Stimulated activated CD8-positive, alpha-beta memory T cell treated with anti-CD3 and anti-CD28 coated beads, Interleukin-2, amount 100 ng/mL, for 48 hours (primary cell): Measurements from ENCODE around the gene DNAL4.
"Not testable (repeated sequence)": the region's sequence is repeated elsewhere in the genome, so short reads cannot be mapped to it uniquely, and the experiment has no call there.

Experiments
- DNase-seq, 2 donors: peaks; one replicate each; pipeline ENCODE4 v3.0.0-alpha.2; 2020; ENCODE audit warnings: low read depth in 2 of 2

The DNAL4 gene

DNA sequence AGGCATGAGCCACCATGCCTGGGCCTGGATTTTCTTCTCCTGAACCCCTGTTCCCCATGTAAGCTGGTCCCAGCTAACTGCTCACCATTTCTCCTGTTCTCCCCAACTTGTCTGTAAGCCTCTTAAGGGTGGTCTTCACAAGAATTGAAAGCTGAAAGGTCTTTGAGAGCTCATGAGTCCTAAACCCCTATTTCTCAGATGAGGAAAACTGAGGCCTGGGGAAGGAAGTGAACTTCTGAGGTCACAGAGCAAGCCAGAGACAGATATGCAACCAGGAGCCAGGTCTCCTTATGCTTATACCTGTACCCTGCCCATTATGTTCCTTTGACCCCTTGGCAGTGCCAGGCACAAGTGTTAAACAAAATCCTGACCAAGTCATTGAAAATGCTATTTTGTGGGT, 33.6 kb upstream of the DNAL4 start:
- no peak for DNase-seq

DNA sequence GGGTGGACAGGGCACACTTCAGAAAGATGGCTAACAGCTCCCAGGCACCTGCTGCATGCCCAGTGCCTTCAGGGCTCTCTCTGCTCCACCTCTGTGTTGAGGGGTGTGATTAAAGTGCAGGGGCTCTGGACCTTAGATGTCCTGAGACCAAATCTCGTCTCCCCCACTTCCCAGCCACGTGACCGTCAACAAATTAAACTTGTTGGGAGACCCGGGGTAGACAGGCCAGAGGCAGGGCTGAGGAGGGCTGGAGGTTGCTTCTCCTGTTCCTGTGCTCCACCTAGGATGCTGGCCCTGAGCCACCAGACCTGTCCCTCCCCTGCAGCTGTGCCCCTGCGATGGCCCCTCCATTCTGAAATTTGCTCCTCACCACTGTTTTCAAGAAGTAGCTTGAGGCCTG, 32.9 kb upstream of the DNAL4 start:
- no peak for DNase-seq

DNA sequence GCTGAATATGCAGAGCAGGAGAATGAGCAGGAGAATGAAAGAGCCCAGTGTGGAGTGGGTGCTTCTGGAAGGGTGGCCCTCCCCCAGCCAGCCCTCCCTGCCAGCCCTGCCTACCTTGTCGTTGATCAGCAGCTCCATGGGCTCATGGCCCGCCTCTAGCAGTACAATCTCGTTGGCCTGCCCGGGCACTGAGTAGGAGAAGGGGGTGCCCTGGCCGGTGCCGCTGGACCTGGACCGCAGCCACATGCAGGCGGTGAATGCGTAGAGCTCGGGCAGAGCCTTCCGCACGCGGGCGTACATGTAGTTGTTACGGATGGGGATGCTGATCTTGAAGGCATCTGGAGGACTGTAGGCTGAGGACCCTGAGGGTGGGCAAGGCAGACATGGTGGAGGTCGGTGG, 32.4 kb upstream of the DNAL4 start:
- DNase-seq = no peak

DNA sequence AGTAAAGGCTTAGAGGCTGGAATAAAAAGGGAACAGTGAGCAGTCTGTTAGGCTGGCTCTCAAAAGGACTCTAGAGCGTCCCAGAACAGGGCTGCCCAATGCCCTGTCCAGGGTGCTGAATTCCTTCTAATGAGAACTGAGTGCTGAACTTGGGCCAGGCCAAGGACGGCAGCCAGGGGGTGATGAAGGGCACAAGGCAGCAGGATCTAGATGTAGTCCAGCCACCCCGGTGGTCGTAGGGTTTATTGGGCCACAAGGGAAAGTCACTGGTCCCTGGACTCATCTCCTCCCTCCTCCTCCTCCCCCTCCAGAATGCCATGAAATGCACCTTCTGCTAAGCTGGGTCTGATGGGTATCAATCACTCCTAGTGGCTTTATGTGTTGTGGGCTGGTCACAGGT, 30.6 kb upstream of the DNAL4 start:
- DNase-seq = peak; percentile 7 to 16

DNA sequence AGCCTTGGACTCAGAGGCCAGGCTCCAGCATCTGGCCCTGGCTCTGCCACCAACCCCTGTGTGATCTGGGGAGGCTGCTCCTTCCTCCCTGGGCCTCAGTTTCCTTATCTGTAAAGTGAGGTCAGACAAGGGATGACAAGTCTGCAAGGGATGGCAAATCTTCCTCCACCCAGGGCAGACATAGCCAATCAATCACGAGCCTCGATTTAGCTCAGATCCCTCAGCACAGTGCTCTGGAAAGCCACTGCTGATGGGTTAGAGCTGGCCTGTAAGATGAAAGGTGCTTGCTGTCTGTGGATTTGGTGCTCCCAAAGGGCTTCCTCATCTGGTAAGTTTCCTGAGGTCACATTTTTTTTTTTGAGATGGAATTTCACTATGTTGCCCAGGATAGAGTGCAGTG, 29.7 kb upstream of the DNAL4 start:
- DNase-seq = no peak

DNA sequence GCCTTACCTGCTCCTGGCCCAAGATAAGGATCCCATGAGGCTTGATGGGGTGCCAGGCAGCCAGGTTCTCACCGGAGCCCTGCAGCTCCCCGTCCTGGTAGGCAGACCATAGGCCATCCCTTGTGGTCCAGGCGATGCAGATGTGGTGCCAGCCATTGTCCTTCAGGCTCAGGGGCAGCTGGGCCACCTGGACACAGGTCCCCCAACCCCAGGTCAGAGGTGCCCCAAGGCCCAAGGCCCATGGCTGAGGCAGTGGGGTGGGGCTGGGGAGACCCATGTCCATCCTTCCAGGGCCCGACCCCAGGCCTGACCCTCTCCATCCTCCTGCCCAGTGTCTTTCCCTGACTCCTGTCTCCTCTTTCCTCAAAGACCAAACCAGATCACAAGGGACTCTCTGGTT, 29.1 kb upstream of the DNAL4 start:
- no peak for DNase-seq

DNA sequence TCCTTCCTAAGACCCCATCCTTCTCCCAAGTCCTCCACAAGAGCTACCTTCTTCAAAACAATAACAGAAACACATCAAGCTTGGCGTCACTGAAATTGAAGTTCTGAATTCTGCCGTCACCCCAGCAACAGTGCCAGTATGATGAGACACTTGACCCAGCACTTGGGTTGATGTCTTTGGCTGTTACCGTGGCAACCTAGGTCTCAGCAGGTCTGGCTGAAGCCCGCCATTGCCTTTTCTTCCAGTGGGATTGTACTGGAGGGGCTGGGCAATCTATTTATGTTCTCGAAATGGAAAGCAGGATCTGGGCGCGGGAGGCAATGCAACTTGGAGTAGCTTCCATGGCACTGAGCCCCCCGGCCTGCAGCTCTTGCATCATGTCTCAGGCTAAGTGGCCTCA, 26.1 kb upstream of the DNAL4 start:
- DNase-seq = no peak

DNA sequence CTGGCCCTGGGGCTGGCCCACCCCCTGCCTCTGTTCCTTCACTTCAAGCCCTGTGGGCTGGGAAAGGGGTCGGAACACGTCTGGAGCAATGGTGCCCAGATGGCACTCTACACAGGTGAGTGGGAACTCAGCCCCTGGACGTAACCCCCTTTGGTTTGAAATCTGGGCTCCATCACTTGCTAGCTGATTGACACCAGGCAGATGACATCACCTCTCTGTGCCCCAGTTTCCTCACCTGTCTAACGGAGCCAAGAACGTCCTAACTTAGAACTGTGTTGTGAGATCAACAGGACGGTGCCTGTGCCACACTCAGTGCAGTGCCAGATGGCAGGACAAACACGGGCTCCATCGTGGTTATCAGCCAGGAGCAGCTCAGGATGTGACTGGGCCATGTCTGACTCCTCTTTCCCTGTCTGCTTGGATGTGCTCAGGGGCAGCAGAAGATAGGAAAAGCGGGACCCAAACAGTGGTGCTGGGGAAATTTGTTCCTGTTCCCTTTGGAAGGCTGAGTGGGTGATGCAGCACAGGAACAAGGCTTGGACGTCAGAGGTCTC, 25.5 kb upstream of the DNAL4 start:
- no peak for DNase-seq

DNA sequence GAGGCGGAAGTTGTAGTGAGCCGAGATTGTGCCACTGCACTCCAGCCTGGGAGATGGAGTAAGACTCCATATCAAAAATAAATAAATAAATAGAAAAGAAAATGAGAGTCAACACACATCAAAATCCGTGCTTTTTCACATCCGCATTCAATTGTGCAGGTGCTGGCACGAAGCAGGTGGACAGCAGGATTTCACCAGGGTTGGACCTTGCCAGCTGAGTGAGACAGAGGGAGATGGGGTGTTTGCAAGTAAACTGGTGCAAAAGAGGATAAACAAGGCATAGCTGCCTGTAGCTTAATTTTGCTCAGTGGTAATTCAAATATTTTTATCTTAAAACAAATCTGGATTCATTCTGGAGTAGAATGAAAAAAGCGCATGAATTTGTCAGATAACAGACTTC, 23.3 kb upstream of the DNAL4 start:
- no peak for DNase-seq

DNA sequence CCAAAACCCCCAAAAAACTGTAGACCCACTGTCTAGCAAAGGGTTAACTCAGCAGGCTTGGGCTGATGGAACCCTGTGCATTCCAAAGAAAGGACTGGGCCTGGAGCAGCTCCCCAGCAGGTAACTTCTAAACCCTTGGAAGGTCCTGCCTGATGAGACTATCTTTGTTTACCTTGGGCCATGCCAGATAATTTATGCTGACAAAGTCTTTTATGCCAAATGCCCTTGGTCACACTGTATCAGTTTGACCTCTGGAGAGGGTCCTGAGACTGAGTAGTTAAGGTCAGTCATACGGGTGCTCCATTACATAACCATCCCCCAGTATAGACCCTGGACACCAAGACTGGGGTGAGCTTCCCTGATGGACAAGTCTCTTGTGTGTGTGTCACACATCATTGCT, 21.9 kb upstream of the DNAL4 start:
- DNase-seq = no peak

DNA sequence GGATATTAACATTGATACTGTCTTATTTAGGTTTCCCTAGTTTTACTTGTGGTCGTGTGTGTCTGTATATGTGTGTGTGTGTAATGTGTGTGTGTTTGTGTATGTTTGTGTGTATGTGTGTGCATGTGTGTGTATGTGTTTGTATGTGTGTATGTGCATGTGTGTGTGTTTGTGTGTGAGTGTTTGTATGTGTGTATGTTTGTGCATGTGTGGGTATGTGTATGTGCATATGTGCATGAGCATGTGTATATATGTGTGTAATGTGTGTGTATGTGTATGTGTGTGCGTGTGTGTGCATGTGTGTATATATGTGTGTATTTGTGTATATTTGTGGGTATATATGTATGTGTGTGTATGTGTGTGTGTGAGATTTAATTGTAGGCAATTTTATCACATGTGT, 17.3 kb upstream of the DNAL4 start:
- DNase-seq = no peak

DNA sequence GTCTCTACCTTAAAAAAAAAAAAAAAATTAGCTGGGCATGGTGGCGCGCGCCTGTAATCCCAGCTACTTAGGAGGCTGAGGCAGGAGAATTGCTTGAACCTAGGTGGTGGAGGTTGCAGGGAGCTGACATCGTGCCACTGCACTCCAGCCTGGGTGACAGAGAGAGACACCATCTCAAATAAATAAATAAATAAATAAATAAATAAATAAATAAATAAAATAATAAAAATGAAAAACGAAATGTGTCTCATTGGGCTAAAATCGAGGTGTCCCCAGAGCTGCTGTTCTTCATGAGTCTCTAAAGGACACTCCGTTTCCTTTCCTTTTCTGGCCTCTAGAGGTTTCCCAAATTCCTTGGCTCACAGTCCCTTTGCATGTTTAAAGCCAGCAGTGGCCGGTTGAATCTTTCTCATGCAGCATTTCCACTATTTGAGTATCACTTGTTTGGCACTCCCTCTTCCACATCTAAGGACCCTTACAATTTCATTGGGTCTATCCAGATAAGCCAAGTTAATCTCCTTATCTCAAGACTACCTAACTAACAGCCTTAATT, 11.2 kb upstream of the DNAL4 start:
- DNase-seq = not testable (repeated sequence)

DNA sequence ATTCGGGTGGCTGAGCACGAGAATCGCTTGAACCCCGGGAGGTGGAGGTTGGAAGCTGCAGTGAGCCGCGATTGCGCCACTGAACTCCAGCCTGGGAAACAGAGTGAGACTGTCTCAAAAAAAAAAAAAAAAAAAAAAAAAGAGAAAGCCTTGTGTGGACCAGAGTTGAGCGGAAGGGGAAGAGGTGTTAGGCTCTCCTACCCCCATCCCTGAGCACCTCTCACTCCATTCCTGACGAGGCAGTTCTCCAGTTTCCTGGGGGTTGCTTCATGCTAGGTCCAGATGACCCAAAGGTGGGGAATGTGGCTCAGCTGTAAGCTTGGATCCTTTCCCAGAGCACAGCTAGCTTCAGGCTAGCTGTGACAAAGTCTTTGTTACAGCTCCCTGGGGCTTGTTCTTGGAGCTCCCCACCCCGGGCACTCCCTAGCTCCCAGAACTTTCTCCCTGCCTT, 8.8 kb upstream of the DNAL4 start:
- DNase-seq = no peak

DNA sequence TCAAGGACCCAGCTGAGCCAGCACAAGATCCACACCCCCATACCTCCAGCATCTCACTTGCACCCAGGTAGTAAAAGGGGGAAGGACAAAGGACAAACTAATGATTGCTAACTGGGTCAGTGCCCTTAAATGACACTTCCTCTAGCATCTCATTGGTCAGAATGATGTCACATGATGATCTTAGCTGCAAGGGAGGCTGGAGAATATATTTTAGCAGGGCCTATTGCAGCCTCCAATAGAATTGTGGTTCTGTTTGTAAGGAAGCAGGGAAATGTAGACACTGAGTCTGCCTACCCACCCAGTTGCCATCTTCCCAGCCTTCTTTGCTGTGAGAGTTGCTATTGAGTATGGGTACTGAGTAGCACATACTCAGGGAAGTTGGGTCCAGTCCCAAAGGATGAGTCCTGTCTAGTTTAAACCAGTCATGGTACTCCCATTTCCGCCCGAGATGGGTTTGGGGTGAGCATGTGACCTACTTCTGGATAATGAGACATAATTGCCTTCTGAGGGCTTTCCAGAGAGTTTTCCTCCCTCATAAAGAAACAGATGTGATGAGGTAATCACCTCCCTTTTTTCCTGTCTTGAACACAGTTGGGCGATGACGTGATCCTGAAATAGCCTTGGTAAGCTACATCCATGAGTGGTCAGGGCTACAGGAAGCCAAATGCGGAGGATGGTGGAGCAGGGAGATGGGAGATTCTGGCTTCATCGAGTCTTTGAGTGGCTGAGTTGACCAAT, 5.5 kb upstream of the DNAL4 start:
- DNase-seq = no peak

DNA sequence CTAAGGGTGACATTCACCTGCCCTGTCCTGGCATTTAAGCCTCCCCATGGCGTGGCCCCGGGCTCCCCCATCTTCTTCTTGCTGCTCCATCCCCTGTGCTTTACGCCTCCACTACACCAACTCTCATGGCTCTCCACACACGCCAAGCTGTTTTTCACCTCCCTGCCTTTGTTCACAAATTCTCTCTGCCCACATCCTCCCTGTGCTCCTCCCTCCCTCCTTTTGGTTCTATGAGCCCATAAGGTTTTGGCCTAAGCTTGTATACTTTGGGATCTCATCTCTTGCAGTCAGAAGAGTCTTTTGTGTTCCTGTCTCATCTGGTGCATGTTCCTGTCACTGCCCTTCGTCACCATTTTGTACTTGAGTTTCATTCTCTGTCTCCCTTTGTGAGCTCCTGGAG, 4.6 kb upstream of the DNAL4 start:
- DNase-seq = no peak

DNA sequence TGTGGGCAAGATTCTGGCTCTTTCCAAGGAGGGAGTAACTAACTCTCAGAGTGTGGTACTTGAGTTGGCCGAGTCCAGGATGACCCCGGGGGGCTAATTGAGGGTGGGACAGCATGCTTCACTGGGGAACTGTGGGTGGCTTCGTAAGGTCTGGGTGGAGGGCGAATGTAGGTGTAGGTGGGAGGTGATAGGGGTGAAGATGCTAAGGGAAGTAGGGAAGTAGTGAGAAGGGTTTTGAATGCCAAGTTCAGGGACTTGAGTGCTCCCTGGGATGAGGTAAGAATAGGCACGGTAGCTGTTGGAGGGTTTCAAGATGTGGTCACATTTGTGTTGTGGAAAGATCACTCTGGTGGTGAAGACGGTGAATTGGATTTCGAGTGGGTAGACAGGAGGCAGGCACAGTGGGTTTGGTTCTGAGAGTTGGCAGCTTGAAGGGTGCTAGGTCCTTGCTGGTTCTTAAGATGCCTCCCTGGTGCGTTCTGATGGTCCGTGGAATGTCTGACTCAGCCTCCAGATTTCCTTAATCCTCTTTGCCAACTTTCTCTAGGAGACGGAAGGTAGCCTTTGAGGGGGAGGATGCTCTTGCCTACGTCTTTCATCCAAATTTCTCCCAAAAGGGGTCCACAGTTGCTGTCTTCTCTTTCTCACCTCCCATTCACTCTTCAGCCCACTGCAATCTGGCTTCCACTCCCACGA, 2.5 kb upstream of the DNAL4 start:
- no peak for DNase-seq

DNA sequence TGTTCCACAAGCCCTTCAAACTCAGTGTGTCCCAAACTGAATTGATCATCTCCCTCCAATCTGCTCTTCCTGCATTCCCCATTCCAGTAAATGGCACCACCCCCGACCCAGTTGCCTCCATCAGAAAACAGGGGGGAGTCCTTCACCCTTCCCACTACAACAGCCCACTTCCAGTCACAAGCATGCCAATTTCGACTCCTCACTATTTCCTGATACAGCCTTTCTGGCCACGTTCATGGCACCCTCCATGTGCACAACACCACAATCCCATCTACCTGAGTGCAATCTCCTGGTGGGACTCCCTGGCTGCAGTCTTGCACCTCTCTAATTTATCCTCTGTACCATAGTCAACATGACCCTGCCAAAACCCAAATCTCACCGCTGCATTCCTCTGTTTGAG, 1.6 kb upstream of the DNAL4 start:
- DNase-seq = no peak

DNA sequence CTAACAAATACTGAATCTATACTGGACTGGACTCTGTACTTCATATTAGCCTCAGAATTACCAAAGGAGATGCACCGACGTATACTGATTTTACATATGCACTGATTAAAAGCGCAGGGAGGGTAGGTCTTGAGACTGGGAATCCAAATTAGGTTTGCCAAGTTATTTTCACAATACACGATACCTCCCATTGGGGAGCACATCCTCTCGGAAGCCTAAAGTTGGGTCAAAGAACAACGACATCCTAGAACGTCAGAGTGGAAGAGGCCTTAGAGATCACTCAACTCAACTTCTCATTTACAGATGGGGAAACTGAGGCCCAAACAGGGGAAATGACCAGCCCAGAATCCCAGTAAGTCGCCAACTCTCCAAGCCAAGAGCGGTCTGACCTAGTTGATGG, 626 bp downstream of the DNAL4 start:
- no peak for DNase-seq

DNA sequence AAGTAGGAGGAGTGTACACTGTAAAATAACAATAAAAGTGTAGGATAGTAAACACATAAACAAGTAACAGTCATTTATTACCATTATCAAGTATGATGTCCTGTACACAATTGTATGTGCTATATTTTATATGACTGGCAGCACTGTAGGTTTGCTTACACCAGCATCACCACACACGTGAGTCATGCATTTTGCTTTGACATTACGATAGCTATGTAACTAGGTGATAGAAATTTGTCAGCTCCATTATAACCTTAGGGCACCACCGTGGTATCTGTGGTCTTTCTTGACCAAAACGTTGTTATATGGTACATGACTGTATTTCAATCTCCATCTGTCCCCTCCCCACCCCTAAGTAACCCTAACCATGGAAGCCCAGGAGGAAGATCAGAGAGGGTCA, 1.1 kb downstream of the DNAL4 start:
- DNase-seq = no peak

DNA sequence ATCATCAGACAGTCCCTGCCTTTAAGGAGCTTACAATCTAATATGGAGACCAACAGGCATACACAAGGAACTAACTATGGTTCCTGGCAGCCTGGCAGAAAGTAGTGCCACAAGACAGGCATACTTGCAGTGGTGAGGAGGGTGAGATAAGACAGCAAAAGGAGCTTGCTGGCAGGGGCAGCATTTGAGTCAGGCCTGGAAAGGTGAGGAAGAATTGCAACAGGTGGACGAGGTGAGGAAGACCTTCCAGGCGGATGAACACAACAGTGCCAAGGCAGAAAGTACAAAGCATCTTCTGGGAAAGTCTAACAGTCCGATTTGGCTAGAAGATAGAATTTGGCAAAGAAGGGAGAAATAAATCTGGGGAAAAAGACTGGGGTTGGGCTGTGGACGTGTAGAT, 4.3 kb downstream of the DNAL4 start:
- no peak for DNase-seq

DNA sequence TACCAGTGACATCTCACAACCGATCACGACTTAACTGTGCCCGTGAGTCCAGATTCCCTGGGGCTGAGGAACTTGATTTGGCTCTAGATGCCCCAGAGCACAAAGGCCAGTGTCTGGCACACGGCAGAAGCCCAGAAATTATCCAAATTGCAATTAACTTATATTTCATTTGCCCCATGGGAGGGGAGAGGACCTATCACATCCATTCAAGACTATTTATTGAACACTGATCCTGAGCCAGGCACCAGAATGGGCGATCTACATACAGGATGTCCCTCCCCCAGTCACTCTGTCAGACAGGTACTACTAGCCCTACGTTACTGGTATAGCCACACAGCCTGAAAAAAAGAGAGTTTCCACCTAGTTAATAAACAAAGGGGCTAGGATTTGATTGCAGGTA, 5.1 kb downstream of the DNAL4 start:
- DNase-seq = no peak

DNA sequence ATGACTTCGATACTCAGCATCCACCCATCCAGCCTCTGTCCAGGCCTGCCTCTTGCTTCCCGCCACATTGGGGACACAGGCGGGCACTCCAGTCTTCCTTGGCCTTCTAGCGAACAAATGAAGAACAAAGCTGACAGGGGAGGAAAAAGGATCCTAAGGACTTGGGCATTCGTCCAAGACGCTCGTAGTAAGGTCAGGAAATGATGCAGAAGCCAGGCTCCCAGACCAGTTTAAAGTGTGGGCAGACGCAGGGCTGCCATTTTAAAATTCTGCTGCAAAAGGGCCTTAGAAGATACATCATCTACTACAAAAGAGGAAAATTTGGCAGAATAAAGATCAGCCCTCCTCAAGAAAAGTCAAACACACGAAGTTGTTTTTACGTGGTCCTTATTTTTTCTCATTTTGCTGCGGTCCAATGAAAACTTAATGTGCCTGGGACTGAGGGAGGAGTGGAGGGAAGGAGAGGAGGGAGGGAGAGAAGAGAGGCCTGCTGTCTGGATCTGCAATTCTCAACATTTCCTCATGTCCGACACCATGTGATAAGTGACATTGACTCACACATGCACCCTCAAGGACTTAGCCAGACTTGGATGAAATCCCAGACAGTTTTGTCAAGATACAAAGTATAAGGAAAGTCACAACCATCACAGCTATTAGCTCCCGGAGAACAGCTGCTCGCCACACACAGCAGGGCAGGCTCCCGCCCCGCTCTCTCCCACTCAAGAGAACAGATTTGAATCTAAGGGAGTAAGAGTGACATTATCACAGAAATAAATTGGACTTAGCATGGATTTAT, 5.7 kb downstream of the DNAL4 start:
- no peak for DNase-seq
